HG03575 (cell line): Measurements from ENCODE around the gene SDK1.
"Not testable (repeated sequence)": the region's sequence is repeated elsewhere in the genome, so short reads cannot be mapped to it uniquely, and the experiment has no call there.

Experiments used
- ATAC-seq: cut with Tn5 transposase; IDR thresholded peaks from one replicate; pipeline ENCODE4 v1.9.1; 2021; ENCODE audit not compliant: unreplicated experiment, insufficient number of reproducible peaks, low FRiP score; ENCODE audit errors: extremely low read depth

The SDK1 gene

DNA sequence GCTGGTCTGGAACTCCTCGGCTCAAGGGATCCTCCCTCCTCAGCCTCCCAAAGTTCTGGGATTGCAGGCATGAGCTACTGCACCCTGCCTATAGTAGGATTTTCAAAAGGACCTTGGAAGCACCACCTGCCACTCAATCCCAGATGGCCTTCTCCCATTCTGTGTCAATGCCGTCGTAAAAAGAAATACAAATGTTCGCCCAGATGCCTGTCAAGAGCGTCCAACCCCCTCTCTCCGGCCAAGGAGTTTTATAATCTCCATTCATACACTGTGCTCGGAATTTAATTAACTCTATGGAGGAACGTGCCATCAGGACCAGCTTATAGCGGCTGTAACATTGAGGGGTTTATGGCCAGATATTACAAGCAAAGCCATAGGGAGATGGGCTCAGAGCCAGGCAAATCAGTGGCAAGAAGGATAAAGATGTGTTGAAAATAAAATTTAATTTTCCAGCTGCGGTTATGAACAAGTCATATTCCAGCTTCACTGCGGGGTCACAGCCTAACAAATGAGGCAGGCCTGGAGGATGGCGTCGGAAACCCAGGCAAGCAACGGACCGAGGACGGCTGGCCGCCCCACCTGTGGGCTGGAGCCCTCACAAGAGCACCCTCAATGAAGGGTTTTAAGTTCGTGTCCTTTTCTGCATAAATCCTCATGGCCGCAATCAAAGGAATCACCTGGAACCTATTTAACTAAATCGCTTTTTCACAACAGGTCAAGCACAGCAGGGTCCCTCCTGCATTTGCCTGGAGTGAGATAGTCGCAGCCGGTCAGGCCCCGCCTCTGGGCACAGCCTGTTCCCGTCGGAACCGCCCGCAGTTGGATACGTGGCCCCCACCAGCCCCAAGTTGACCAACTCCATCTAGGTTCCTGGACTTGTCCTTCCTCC, 1006.5 kb downstream of the SDK1 start:
- ATAC-seq = no peak

- no peak for ATAC-seq
Measured at GRCh38 chr7:4308205-4308590, 1007.1 kb downstream of the SDK1 start.

GRCh38 chr7:4313911-4314310, 1012.9 kb downstream of the SDK1 start:
- not testable (repeated sequence) for ATAC-seq

- not testable (repeated sequence) for ATAC-seq
Measured at GRCh38 chr7:4314316-4314715, 1013.3 kb downstream of the SDK1 start.
